ENCODE results near the gene MYO1F.
A peak's percentile ranks its signal among the peaks of the same experiment; 100 is the strongest.
"Not testable (repeated sequence)": the region's sequence is repeated elsewhere in the genome, so short reads cannot be mapped to it uniquely, and the experiment has no call there.

Gene MYO1F

DNA sequence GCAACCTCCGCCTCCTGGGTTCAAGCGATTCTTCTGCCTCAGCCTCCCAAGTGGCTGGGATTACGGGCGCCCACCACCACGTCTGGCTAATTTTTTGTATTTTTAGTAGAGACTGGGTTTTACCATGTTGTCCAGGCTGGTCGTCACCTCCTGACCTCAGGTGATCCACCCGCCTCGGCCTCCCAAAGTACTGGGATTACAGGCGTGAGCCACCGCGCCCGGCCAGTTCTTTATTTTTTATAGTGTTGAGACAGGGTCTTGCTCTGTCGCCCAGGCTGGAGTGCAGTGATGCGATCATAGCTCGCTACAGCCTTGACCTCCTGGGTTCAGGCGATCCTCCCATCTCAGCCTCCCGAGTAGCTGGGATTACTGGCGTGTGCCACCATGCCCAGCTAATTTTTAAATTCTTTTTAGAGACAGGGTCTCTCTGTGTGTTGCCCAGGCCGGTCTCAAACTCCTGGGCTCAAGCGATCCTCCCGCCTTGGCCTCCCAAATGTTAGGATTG is 62.7 kb downstream of the MYO1F start:
- DNase-seq, result not testable (repeated sequence)

DNA sequence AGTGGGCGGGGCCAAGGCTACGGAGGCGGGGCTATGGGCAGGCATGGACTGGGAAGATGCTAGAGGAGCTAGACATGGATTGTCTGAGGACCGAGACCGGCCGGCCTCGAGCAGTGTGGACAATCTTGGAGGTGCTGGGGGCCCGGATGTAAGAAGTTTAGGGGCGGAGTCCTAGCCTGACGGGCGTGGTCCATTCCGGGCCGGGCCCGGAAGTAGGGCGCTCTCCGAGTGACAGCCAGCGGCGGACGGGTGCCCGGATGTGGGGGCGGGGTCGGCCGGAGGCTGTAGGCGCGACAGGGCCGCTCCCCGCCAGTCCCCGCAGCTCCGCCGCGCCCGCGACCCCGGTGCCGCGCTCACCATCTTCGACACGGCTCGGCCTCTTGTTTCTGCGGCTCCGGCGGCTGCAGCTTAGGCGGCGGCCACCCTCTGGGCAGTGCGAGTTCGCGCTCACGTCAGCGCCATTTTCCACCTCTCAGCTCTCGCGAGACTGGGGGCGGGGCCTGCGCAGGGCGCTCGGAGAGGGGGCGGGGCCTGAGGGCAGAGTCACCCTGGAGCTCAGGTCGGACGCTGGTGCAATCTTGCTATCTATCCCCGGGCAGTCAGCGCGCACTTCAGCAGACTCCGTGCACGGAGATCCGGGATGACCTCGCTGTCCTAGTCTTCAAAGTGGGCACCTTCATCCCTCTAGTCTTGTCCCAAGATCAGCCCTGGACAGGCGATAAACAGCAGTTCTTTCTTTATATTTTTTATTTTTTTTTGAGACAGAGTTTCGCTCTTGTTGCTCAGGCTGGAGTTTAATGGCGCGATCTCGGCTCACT is 63.3 kb downstream of the MYO1F start, which contains the start of gene ZNF414:
ZNF414 (minus strand) TSS at position 481 of the 818 bp plus-strand sequence; CDS start at position 360, 121 bp downstream.
- peak; percentile 95 for DNase-seq

DNA sequence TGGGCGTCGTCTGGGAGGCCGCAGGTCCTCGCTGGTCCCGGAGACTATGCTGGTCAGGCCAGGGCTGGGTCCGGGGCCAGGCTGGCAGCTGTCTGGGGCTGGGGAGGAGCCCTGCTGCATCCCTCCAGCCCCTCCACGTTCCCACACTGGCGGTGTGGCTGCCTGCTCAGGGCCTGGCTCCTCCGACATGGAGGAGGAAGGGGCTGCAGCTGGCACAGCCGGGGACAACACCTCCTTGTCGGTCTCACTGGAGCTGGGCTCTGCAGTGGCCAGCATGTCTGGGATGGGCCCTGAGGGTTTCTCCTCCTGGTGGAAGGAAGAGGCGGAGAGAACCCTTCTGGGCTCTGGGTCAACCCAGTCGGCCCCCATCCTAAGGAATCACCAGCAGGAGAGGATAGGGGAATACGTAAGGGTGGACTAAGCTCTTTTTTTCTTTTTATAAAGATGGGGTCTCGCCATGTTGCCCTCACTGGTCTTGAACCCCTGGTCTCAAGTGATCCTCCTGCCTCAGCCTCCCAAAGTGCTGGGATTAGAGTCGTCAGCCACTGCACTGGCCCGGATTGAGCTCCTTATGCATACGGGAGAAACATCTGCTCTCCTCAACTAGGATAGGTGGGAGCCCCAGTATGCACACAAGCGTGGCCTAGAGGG is 64.1 kb downstream of the MYO1F start:
- DNase-seq, result no peak

- DNase-seq, result no peak
Measured at GRCh38 chr19:8512115-8512967, 64.9 kb downstream of the MYO1F start.

- no peak for DNase-seq
Measured at GRCh38 chr19:8511573-8512101, 65.6 kb downstream of the MYO1F start.

DNA sequence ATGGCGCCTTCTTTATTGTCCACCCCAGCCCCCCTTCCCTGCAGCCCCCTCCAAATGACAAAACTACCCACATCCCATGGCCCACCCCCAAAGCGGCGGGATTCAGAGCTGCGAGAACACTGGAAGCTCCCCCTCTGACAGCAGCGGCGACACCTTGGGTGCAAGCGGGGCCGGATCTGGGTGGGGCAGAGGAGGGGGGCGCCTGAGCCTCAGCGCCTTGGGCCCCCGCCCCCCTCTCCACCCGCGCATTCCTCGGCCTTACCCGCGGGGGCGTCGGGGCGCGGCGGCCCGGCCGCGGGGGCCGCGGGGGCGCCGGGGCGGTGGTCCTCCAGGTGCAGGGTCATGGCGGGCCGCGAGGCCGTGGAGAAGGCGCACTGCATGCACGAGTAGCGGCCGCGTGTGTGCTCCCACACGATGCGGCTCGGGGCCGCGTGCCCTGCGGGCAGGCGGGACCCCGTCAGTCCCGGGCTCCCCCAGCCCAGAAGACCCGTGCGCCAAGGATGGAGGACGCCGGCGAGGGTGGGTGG is 66.6 kb downstream of the MYO1F start:
- DNase-seq, result no peak

DNA sequence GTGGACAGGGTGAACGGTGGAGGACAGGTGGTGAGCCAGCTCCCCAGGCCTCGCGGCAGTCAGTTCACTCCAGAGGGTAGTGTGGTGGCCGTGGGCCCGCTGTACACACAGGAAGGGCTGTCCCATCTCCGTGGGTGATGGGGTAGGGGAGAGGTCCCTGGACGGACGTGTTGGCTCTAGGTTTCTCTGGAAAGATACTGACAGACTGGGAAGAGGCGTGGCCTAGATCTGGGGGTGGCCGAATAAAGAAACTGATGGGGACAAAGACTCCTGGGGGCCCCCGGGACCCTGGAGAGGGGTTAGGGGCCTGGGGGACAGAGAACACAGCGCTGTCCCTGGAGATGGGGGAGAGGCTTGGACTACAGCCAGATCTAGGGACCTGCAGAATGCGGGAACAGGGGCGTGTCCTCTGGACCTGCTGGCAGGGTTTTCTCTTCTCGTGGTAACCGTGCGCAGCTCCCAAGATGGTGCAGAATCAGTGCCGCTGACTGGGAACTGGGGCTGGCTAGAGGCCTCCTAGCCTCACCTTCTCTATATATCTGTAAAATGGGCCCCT is 70.8 kb downstream of the MYO1F start:
- no peak for DNase-seq

DNA sequence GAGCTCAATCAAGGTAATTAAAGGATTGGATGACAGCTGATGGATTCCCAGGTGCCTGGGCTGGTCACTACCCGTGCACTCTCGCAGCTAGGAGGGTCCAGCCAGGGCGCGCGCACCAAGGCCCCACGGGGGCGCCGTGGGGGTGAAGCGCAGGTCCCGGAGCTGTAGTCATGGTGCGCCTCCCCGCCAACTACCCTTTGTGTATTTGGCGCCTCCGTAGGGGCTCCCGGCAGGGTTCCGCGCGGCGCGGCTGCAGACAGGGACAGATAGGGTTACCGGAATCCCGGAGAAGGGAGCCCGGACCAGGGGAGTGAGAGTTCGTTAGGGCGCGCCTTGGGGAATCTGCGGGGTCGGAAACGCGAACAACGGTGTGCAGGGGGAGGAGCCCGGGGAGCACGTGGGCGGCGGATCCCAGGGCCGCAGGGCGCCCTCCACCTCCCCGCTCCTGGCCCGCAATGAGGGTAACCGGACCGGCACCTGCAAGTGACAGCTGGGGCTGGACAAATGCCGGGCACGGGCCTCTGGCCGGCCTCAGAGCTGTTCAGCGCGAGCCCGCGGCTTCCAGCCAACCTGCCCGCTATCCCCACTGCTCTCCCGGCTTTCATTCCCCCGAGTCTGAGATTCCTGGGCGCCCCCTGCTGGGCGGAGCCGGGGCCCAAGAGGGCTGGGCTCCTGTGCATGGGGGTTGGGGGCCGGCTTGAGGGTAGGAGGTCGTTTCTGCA is 71.4 kb downstream of the MYO1F start:
- peak; percentile 48 for DNase-seq

GRCh38 chr19:8504919-8505318 is 72.3 kb downstream of the MYO1F start:
- DNase-seq, result no peak

- DNase-seq, result no peak
Measured at GRCh38 chr19:8504171-8504570, 73.1 kb downstream of the MYO1F start.

- DNase-seq, result no peak
Measured at GRCh38 chr19:8503510-8503909, 73.7 kb downstream of the MYO1F start.

DNA sequence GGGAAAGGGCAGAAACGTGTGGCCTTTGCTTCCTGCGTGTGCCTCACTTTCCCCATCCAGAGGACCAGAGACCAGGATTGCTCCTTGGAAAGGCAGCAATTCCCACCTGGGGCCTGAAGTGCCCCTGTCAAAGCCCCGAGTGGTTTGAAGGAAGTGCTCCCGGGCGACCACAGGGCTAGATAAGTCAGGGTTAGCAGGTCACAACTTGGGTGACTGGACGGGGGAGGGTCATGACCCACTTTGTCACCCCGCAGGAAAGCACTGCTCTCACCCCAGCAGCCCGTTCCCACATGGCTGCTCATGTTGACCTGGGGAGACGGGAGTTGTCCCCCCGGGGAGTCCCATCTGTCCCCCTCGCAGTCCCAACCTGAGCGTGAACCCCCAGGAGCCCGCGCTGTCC is 75.3 kb downstream of the MYO1F start:
- DNase-seq, result no peak

DNA sequence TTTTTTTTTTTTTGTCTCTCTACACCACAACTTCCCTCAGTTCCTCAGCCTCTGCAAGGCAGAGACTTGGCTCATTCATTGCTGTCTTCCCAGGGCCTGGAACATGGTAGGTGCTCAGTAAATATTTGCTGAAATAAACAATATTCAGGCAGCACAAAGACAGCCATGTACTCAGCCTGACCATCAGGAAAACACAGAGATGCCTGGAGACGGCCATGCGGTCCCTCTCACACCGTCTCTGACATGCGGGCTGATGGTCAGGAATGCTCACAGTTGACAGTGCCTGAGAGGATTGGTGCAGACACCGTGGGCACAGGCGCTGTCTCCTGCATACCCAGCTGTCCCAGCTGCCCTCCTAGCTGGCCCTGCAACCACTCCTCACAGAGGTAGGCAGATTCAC is 75.7 kb downstream of the MYO1F start:
- no peak for DNase-seq

GRCh38 chr19:8500158-8500557 is 77.1 kb downstream of the MYO1F start:
- DNase-seq, result no peak

GRCh38 chr19:8499048-8499833 is 78.0 kb downstream of the MYO1F start:
- no peak for DNase-seq

DNA sequence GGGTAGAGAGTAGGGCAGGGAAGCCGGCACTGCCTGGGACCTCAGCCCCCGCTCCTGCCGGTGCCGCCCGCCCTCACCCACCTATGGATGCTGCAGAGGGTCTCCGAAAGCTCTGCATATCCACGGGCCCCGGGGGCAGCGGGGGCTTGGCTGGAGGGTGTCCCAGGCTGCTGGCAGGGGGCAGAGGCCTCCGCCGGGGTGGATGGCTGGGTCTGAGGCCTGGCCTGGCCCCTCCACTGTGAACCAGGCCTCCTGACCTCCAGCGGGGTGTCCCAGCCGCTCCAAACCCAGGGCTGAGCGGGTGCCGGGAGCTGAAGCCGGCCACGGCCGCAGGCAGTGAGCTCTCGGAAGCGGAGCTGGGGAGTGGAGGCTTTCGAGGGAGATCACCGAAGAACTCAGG is 78.9 kb downstream of the MYO1F start:
- DNase-seq, result no peak

- no peak for DNase-seq
Measured at GRCh38 chr19:8494158-8494557, 83.1 kb downstream of the MYO1F start.

GRCh38 chr19:8491574-8491973 is 85.7 kb downstream of the MYO1F start:
- DNase-seq, result no peak

DNA sequence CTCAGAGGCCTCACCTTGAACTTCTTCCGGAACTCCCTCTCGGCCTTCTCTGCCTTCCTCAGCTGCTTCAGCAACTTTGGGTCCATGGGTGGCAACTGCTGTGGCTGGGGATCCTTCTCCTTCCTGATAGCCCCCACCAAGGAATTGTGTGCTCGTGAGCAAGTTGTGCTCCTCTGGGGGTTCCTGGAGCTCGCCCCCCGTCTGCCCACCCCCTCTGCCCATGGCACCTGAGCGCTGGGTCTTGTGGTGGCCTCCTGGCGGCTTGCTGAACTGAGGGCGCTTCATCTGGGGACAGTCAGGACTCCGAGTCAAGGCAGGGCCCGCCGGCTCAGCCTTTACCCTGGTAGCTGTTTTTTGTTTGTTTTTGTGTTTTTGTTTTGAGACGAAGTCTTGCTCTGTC is 86.4 kb downstream of the MYO1F start:
- no peak for DNase-seq

- DNase-seq, result no peak
Measured at GRCh38 chr19:8490395-8490760, 86.9 kb downstream of the MYO1F start.
